Esophagus muscularis mucosa (tissue), 2 donors: ENCODE results near the gene COL4A3.

Experiments
- EP300 ChIP-seq: sonication (generic); formaldehyde crosslinking; IDR thresholded peaks from one replicate; pipeline ENCODE4 v1.6.1; 2017; ENCODE audit warnings: antibody characterized with exemption
- POLR2A ChIP-seq: fragments of 450-650 bp; IDR thresholded peaks from one replicate; pipeline ENCODE4 v1.6.1; 2017; ENCODE audit warnings: antibody characterized with exemption, moderate library complexity, mild to moderate bottlenecking, low read depth

DNA sequence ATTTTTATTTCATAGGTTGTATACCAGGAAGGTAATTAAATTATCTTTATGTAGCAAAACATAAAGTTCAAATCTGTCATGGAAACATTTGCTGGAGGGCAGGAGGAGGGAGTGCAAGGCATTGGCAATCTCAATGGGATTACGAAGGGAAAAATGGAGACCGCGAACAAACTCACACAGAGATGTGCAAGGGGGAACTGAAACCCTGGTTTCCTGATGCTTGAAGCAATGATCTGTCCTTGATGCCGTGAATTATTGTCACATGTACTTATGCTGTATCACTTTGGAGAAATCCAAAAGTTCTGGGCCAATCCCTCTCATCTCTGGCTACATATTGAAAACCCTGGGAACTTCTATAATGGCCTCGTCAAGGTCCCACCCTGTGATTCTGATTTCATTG is 95.6 kb downstream of the COL4A3 start:
- no peak for TF ChIP-seq POLR2A
- no peak for TF ChIP-seq EP300
